Neural progenitor cell (in vitro differentiated cells): ENCODE measurements around the gene RPS6KA3.

ENCODE experiments used
- CTCF ChIP-seq: fragments of 200-600 bp; sonication (generic); IDR thresholded peaks from 2 replicates; pipeline ENCODE4 v1.5.1; 2017; ENCODE audit warnings: antibody characterized with exemption, mild to moderate bottlenecking
- EZH2 ChIP-seq: fragments of 200-600 bp; sonication (generic); IDR thresholded peaks from 2 replicates; pipeline ENCODE4 v1.6.1; 2017; ENCODE audit warnings: antibody characterized with exemption, mild to moderate bottlenecking, moderate library complexity

DNA sequence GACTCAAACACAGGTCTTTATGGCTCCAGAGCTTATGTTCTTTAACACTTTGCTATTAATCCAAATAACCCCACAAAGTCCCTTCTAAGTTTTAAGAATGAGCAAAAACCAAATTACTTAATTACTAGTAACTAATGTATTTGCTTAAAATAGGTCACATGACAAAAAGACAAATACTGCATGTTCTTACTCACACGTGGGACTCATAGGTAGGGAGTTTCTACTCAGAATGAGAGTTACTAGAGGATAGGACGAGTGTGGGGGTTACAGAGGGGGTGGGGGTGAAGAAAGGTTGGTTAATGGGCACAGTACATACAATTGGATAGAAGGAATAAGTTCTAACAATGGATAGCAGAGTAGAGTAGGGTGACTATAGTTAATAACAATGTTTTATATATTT, 5.8 kb downstream of the RPS6KA3 start:
- TF ChIP-seq EZH2: no peak
- TF ChIP-seq CTCF: no peak
